MM.1S (cell line): Measurements from ENCODE around the gene OSBP.

Experiments used
- CTCF ChIP-seq: fragments of 300-600 bp; sonication (generic); IDR thresholded peaks from 2 replicates; pipeline ENCODE4 v1.5.1; 2016; ENCODE audit warnings: antibody characterized with exemption, low read length, mixed read lengths
- EZH2 ChIP-seq: fragments of 300-600 bp; sonication (generic); optimal IDR thresholded peaks from 2 replicates; pipeline ENCODE3; 2017; ENCODE audit warnings: low read depth, mild to moderate bottlenecking, antibody characterized with exemption, low read length, mixed read lengths

DNA sequence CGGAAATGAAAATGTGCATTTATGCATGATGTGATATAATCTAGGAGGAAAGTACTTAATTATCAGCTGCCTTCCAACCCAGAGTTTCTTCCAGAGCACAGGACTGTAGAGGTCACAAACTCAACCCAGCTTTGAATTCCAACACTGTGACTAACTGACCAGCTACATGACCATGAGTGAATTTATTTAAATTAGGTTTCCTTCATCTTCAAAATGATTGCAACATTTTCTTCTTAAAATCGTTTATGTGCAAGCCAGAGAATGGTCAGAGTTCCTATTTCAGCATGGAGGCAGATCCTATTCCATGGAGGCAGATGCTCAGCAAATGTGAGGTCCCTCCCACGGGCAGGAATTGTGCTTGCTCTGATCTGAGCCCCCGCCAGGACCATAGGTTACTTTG is 42.4 kb downstream of the OSBP start:
- TF ChIP-seq EZH2 (no peak), CTCF (no peak)
